NCI-H1092 treated with DMSO at 0.1 percent for 48 hours (cell line): ENCODE data around the gene ARHGAP25.

Source experiments
- DNase-seq: peaks from one replicate; lab custom pipeline; 2025; lab: John Stamatoyannopoulos, UW

The ARHGAP25 gene

DNA sequence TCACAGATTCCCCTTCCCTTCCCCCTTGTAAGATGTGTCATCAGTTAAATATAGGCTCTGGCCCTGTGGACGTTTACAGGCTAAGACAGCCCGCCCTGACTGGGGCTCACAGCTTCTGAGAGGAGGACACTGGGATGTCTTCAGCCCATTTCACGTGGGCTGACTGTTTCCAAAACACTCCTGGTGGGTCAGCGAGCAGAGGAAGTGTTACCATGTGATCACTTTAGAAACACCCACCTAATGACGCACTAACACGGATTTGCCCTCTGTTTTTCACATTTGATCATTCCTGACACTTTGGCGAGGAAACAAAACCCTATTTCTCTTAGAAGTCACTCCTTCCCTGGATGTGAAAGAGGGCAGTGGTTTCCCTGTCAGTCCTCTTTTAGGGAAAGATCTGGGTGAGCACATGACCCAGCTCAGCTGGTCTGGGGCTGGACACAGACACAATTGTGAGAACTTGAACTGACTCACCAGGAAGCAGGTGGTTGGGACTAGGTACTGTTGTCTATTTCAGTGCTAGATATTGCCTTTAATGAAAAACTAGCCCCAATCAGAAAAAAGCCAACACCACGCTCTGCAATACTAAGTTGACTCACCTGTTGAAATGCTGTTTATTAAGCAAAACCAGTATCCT, 97.7 kb downstream of the ARHGAP25 start:
- no peak for DNase-seq

DNA sequence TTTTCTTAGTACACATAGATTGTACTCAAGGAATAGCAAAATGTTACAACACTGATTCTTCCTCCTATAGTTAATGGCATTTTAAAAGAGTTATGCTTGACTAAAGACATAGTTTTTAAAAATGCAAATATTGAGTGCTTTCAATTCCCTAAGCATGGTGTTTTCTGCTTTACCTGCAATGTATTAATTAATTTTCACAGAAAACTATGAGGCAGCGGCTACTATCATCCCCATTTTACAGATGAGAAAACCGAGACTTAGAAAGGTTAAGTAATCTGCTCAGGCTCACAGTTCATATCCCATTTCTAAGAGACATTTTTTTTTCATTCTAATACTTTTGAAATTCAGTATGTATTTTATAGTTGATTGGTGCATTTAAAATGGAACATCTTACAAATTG, 98.6 kb downstream of the ARHGAP25 start:
- no peak for DNase-seq

DNA sequence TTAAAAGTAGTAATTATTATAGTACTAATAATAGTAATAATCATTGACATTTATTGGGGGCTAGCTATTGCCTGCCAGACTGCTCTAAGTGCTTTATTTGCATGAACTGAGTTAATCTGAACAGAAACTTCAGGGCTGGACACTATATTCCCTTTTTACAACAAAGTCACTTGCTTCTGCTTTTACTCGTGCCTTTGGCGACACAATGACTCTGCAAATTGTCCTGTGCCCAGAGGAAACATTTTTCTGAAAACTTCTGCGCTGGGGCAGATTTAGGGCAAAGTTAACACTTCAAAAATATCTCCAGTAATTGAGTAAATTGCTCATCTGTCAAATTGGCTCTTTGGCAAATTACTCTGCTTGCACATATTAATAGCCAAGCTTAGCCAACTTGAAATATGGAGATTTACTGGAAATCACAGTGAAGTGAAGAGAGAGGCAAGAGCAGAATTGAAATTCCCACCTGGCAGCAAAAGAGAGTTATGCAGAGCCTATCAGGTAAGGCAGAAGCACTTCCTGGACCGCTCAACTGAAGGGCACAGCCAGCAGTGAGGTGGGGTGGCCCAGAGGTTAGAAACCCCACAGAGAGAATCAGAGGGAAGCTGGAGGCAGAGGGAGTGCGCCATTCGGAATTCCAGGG, 100.2 kb downstream of the ARHGAP25 start:
- DNase-seq = no peak

DNA sequence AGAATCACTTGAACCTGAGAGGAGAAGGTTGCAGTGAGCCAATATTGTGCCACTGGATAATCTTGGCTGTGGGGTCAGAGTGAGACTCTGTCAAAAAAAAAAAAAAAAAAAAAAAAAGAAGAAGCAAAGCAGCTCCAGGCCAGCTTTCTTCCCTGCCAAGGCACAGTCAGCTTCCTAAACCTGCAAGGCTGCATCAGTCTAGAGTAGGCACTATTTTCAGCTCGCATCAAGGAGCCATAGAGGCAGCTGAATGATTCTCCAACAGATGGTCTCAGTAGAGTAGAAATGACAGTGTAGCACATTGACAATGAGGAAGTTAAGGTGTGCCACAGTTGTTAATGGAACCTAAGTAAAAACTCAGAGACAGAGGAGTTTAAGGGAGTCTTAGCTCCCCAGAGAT, 101.0 kb downstream of the ARHGAP25 start:
- DNase-seq = no peak

DNA sequence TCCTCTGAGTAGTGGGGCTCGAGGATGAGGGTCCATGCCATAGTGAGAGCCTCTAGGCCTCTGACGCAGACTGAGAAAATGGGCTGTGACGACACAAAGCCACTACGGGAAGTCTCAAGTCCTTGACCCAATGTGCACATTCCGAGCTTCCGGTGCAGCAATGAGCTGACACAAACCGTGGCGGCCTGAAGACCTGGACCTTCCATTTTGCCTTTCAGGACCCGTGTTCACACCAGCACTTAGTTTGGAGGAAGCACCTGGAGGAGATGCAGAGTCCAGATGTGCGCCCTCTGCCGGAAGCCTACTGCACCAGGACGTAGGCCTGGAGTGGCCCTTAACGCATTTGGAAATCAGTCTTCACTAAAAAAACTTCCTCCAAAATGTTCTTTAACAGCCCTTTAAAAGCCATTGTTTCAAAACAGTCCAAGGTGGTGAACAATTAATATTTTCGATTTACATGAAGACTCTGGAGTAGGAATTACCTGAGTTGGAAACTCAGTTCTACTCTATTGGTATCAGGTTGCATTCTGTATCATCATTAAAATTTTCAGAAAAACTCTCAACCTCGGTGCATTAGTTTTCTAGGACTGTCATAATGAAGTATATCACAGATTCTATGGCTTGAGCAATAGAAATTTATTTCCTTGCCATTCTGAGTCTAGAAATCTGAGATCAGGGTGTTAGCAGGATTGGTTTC, 102.7 kb downstream of the ARHGAP25 start:
- no peak for DNase-seq

DNA sequence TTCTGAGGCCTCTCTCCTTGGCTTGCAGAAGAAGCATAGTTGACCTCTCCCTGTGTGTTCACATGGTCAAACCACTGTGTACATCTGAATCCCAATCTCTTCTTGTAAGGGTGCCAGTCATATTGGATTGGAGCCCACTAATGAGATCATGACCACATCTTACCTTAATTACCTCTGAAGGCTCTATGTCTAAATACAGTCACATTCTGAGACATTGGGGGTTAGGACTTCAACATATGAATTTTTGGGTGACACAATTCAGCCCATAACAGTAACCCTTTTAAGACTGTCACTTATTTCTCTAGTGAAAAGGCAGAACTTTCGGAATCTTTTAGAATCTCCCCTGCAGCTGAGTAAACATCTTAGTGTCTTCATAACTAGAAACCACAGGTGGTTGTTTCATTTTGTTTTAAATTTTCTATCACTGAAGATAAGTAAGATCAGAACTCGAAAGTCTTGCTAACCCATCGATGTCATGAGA, 103.3 kb downstream of the ARHGAP25 start:
- no peak for DNase-seq

DNA sequence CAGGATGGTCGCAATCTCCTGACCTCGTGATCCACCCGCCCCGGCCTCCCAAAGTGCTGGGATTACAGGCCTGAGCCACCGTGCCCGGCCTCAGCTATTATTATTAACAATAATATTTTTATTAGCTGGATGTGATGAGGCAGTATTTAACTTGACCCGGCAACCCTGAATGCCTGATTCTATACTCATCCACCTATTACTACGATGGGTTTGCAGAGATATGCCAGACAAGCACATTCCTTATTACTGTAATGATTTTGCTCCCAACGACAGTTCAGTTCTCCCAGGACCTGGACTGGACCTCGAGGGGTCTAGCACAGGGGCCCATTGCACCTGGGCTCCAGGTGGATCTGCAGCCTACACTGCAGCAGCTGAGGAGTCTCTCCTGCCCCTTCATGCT, 104.0 kb downstream of the ARHGAP25 start:
- DNase-seq = no peak

DNA sequence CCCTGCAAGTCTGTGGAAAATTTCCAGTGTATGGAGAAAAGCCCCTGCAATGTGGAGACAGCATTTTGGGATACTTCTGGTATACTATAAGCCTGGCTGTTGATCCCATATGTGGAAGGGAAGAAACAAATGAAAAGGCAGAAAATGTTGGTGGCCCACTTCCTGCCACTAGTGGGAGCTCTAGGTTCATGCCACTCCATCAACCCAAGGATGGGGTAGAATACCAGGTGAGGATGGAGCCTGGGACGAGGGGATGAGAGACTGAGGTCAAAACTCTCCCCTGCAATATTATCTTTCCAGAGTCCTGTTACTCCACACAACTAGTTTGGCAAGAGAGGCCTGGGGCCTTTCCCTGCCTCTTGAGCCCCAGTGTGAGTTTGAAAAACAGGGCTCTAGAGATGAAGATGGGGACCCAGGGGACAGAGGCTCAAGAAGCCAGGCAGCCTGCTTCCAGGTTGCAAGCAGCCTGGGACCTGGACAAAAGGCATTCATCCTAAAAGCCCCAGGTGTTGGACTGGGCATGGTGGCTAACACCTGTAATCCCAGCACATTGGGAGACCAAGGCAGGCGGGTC, 104.7 kb downstream of the ARHGAP25 start:
- no peak for DNase-seq

DNA sequence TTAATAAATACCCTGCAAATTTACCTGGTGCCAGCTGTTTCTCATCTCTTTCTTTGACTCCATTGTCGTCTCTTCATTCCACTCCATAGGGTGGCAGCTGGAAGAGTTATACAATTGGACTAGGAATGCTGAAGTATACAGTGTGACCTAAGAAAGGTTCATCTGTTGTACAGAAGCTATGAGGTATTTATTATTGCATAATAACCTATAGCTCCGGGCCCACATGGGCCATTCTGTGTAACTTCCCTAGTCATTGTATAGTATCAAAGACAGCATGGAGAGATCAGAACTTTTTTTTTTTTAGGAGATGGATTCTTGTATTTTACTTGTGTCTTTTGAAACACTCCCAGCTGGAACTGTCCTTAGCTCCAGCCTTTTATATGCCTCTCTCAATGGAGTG, 110.4 kb downstream of the ARHGAP25 start:
- no peak for DNase-seq

DNA sequence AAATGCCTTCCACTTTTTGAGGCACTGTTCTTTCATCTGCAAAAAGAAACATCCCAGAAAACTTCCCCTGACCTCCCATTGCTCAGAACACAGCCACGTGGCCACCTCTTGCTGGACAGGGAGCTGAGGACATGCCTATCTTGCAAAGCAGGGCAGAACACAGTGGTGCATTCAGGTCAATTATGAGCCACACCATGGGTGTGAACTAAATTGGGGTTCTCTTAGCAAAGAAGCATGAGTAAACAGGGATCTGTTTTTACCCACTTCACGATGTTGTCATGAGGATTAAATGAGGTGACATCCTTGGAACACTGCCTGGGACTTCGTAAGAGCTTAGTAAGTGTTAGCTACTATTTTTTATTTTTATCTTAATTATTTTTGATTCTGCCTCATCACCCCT, 111.5 kb downstream of the ARHGAP25 start:
- DNase-seq = no peak

DNA sequence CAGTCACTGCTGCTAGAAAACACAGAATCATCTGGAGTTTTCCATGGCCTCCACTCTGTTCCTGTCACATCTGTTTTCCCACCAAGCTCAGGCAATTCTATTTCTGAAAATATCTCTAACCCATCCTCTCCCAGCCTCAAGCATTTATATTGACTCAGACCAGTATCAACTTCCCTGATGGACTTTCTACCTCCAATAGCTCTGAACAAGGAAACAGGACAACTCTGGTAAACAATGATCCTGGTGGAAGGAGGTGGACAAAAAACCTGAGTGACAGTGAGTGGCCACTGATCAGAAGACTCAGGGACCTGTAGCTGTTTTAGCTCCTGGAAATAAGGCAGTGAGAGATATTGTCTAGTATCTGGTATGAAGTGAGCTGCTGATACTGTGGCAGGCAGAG, 113.1 kb downstream of the ARHGAP25 start:
- no peak for DNase-seq

DNA sequence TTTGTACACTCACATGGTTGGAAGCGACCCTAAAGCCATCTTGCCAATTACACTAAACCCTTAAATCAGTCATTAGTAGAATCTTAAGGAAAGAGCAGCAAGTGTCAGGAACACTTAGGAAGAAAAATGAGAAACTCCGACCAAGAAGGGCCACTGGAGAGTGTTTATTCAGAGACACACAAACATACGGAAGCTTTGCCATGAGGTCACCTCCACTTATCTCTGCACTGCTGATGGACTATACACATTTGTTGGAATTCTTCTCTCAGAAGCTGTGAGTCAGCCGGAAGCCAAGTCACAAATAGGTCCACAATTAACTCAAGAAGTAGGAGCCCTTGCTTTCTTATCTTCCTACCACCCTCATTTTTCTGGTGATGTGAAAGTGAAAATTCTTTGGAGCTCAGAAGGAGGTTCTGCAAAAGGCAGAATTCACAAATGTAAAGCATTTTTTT, 115.0 kb downstream of the ARHGAP25 start:
- no peak for DNase-seq

DNA sequence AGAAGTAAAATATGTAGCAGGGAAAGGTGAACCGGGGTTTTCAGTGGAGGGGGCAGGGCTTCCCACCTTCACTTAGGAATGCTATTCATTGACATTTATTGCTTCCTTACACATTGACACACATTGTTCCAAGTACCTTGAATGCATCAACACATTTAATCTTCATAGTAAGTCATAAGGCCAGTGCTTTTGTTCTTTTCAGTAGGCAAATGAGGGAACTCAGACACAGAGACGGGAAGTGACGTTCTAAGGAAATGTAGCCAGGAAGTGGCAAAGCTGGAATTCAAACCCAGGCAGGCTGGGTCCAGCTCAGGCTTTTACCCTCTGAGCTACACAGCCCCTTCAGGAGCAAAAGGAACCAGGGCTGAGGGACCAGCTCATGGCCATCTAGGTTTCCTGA, 115.9 kb downstream of the ARHGAP25 start:
- DNase-seq = no peak

DNA sequence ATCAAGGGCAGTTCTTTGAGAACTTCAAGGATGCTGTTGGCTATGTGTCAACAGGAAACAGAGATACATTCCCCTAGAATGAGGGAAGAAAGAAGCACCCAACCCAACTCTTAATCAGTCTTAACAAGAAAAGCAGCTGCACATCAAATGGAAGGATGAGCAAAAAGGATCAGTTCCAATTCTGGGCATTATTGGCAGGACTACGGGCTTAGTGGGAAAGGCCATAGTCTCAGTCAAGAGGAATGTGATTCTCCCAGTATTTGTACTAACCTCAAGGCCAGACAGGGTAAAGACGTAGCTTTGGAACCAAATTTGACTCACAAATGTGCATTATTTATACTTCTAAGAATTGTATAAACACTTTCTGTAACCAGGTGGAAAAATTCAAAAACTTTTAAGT, 118.4 kb downstream of the ARHGAP25 start:
- no peak for DNase-seq

DNA sequence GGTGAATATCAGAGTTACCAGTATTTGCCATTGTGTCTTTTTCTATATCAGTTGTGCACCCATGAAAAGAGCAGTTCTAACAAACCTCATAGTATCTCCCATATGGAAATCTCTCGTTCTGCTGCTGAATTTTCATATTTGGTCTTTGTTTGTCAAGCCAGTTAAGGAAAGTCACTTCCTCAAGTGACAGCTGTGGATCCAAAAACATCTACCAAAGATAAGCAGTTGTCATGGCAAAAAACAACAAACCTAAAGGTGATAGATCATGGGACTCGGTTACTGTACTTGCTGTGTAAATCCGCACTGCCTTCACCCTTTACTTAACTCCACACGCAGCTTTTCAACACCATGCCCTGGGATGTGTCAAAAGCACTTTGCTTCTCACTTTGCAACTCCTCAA, 119.3 kb downstream of the ARHGAP25 start:
- no peak for DNase-seq

DNA sequence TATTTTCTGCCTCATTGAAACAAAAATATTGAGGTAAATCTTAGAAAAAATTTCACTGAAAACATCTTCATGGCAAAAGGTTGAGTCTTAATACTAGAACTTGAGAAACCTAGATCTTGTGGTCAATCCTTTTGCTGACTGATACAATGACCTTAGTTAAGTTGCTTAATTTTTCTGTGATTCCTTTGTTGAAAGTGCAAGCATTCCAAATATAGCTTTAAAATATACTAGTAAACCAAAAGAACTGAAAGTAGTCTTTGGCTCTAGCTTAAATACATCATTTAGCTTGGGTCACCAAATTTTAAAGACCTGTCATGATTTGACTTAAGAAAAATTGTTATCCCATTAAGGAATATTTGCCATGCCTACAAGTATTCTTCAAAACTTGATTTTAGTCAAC, 119.9 kb downstream of the ARHGAP25 start:
- DNase-seq = no peak

DNA sequence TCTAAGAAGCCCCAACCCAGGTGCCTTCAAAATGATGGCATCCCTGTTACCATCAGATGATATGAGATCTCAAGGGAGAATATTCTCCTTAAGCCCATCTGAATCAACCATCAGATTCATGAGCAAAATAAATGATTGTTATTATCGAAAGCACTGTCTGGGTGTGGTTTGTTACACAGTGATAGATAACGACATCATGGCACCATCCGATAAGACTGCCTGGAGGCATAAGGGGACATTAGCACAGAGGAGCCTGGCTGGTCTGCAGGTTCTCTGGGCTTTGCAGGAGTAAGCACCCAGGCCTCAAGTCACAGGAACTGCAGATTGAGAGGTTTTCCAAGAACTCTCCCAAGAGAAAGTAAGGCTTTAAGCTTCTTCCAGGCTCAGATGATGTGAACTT, 120.9 kb downstream of the ARHGAP25 start:
- DNase-seq = no peak

DNA sequence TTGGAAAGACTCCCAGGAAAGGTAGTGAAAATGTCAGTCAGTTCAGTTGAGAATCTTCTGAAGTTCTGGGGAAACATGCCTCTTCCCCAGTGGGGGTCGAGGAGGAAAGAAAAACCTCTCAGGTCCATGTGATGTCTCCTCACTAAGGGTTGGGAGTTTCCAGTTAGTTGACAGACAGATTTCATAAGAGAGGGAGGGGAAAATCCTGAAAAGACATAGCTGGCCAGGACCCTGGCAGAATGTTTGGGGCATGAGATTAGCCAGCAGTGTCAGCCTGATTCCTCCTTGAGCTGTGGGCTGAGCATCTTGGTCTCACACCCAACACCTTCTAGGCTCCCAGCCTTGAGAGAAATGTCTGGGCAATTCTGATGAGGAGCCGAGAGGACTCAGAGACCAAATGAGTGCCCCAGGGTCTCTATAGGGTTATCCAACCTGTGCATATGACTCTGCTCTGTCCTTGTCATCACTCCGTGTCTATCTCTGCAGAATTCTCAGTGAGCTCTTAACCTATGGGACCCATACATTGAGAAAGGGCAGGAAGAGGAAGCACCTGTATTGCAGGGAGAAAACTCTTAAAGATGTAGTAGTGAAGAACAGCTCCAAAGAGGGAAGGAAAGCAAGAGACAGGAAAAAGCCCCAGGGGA, 122.7 kb downstream of the ARHGAP25 start:
- no peak for DNase-seq

DNA sequence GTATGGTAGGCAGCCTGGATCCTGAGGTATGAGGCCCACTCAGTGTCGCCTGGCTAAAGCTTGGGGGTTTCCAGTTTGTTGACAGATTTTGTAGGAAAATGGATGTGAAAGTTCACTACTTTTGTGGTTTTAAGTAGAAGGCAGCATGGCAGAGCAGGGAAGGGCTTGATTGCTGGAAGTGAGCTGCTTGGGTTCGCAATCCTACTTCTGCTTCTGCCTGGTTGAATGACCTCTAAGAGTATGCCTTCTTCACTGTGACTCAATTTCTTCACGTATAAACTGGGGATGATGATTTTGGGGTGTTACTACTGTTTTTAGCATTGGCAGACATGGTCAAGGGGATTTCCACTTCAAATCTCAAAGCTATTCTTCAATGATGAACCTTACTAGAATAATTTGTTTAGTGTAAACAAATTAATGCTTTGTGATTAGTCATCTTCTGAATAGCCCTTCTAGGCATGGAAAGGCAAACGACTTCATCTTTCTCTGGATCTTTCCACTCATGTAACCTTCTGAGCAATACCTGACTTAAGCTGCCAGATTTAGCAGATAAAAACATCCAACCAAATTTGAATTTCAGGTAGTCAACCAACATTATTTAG, 123.3 kb downstream of the ARHGAP25 start:
- DNase-seq = no peak

DNA sequence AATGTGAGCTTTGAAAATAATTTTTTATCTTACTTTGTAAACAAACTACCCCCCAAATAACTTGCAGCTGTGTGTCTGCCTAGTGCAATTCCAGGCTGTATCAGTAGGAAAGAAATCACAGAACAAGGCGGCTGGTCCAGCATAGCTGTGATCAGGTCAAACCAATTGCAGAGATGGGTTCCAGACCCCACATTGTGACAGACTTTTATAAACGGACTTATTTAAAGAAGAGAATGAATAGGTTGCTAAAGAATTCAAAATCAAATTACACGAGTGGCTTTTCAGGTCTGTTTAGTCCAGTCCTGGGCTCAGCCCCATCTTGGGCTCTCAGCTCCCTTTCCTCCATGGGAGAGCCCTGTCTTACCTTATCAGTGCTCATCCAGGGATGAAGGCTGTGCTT, 125.5 kb downstream of the ARHGAP25 start:
- DNase-seq = no peak

DNA sequence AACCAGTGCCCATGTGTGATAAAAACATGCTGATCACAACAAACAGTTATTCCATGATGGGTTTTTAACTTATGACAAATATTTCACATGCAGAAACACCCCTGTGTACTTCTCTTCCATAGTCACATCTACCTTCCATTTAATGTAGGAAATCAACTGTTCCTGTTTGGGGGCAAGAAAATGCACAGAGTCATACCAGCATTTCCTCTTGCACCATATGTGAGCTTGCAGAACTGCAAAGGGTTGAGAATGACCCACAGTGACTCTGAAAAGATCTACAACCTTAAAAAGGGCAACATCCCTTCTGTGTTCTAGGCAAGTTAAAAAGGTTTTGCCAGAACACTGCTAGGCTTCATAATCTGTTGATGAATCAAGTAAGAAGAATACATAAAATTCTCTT, 126.7 kb downstream of the ARHGAP25 start:
- DNase-seq = no peak

DNA sequence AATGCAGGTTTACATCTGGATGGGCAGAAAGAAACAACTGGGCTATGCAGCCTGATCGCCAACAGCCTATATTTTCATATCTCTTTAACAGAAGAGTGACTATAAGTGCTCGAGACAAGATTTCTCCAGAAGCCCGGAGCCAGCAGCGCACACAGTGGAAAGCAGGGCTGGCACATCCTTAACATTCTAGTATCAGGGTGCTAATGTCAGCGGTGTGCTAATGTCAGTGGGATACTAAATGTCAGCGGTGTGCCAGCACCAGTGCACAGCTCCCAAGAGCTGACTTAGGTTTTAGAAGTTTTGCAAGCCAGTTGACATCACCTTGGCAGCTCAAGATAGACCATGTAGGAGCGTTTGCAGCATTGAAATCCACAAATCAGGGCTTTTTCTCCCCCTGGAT, 128.3 kb downstream of the ARHGAP25 start:
- DNase-seq = no peak
